Lung (tissue), 16 donors: ENCODE results near the gene ASPM. TPM values are rescaled to one million over a fixed set of nuclear protein-coding genes. Genes with fewer than 3 reads are reported as not detected.
A peak's percentile ranks its signal among the peaks of the same experiment; 100 is the strongest.

ENCODE experiments used
- ATAC-seq: fragments of 200-7000 bp; cut with Tn5 transposase; one replicate; pipeline ENCODE4 v1.9.1; 2020; ENCODE audit warnings: moderate number of reproducible peaks; ENCODE audit not compliant: insufficient read depth, low FRiP score
- DNase-seq, 3 donors: peaks; one replicate each; pipeline ENCODE4 v3.0.0-alpha.2; 2013 to 2017
- H3K27ac ChIP-seq, 2 donors: one replicate each; pipeline ENCODE4 v1.5.1; 2013; ENCODE audit warnings: mild to moderate bottlenecking in 2 of 2, moderate library complexity in 2 of 2, control low read depth in 1 of 2, inconsistent platforms in 1 of 2, low read depth in 1 of 2, low read length in 1 of 2
- H3K27me3 ChIP-seq, 3 donors: one replicate each; pipeline ENCODE4 v1.5.1; 2013; ENCODE audit warnings: low read length in 2 of 3; ENCODE audit not compliant: control insufficient read depth in 3 of 3, insufficient read depth in 3 of 3
- H3K36me3 ChIP-seq, 4 donors: one replicate each; pipeline ENCODE4 v1.5.1; 2013; ENCODE audit warnings: low read length in 4 of 4, mild to moderate bottlenecking in 1 of 4, moderate library complexity in 1 of 4; ENCODE audit not compliant: control insufficient read depth in 4 of 4, insufficient read depth in 4 of 4
- H3K4me1 ChIP-seq, 5 donors: one replicate each; pipeline ENCODE4 v1.5.1; 2013; ENCODE audit warnings: low read length in 5 of 5, mild to moderate bottlenecking in 2 of 5, moderate library complexity in 1 of 5; ENCODE audit not compliant: control insufficient read depth in 5 of 5, insufficient read depth in 5 of 5
- H3K4me3 ChIP-seq: one replicate; pipeline ENCODE4 v1.5.1; 2013; ENCODE audit warnings: mild to moderate bottlenecking, control low read depth, moderate library complexity
- H3K9ac ChIP-seq, 2 donors: one replicate each; pipeline ENCODE4 v1.5.1; 2013; ENCODE audit warnings: low read length in 2 of 2, control low read depth in 1 of 2; ENCODE audit not compliant: insufficient read depth in 1 of 2
- H3K9me3 ChIP-seq, 4 donors: one replicate each; pipeline ENCODE4 v1.5.1; 2013; ENCODE audit warnings: low read length in 3 of 4, mild to moderate bottlenecking in 1 of 4, moderate library complexity in 1 of 4; ENCODE audit not compliant: control insufficient read depth in 4 of 4, insufficient read depth in 3 of 4
- WGBS, 2 donors: extraction: QIAGEN DNeasy Blood & Tissue Kit; methylation state at CpG; one replicate each; pipeline ENCODE4 v1.1.7; 2013; 5-methylcytosine and 5-hydroxymethylcytosine counted together
- long read RNA-seq, 5 donors: transcript quantifications; one replicate each; lab custom pipeline, GENCODE V29; 2026
- polyA plus RNA-seq, 2 donors: library from polyadenylated mRNA; stranded (reverse); fragments of 200-250 nt; gene quantifications; one replicate each; pipeline ENCODE4 v1.2.1, GENCODE V29; 2013
- total RNA-seq, 2 donors: library from RNA; depleted of rRNA in 1 of 2; stranded (reverse); fragments of >200 nt in 1 of 2; gene quantifications; one replicate each; pipeline ENCODE4 v1.2.1, GENCODE V29; 2014 to 2021
- TF ChIP-seq, protein P1 (sequence below): IDR thresholded peaks from 2 replicates; pipeline ENCODE4 v1.5.1; 2012; ENCODE audit warnings: mild to moderate bottlenecking; ENCODE audit errors: control extremely low read depth, extremely low read depth
- donor health status: control.
- donor health status: control.
- donor health status: Bipolar disorder and iron deficiency.
- donor health status: healthy.
- donor health status: DM: yes; HTN: yes; CAD: no.

ASPM gene, protein sequence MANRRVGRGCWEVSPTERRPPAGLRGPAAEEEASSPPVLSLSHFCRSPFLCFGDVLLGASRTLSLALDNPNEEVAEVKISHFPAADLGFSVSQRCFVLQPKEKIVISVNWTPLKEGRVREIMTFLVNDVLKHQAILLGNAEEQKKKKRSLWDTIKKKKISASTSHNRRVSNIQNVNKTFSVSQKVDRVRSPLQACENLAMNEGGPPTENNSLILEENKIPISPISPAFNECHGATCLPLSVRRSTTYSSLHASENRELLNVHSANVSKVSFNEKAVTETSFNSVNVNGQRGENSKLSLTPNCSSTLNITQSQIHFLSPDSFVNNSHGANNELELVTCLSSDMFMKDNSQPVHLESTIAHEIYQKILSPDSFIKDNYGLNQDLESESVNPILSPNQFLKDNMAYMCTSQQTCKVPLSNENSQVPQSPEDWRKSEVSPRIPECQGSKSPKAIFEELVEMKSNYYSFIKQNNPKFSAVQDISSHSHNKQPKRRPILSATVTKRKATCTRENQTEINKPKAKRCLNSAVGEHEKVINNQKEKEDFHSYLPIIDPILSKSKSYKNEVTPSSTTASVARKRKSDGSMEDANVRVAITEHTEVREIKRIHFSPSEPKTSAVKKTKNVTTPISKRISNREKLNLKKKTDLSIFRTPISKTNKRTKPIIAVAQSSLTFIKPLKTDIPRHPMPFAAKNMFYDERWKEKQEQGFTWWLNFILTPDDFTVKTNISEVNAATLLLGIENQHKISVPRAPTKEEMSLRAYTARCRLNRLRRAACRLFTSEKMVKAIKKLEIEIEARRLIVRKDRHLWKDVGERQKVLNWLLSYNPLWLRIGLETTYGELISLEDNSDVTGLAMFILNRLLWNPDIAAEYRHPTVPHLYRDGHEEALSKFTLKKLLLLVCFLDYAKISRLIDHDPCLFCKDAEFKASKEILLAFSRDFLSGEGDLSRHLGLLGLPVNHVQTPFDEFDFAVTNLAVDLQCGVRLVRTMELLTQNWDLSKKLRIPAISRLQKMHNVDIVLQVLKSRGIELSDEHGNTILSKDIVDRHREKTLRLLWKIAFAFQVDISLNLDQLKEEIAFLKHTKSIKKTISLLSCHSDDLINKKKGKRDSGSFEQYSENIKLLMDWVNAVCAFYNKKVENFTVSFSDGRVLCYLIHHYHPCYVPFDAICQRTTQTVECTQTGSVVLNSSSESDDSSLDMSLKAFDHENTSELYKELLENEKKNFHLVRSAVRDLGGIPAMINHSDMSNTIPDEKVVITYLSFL (N-terminal part only)
- 1 to 10 TPM in 1 of 2 donors, under 1 TPM in 1; 0.55 to 7.3 TPM for total RNA-seq
- under 1 TPM; 0.47 to 0.55 TPM for polyA plus RNA-seq
- long read RNA-seq, donor 1 = 0 reads
- long read RNA-seq, donor 2 = 0 reads
- long read RNA-seq, donor 3 = 0 reads
- long read RNA-seq, donor 4, partial matches to known transcripts = 5 of 5 reads
- long read RNA-seq, donor 4, other reads (novel, unspliced or antisense) = 0 of 5 reads
- long read RNA-seq, donor 5, partial matches to known transcripts = 16 of 16 reads
- long read RNA-seq, donor 5, other reads (novel, unspliced or antisense) = 0 of 16 reads

DNA sequence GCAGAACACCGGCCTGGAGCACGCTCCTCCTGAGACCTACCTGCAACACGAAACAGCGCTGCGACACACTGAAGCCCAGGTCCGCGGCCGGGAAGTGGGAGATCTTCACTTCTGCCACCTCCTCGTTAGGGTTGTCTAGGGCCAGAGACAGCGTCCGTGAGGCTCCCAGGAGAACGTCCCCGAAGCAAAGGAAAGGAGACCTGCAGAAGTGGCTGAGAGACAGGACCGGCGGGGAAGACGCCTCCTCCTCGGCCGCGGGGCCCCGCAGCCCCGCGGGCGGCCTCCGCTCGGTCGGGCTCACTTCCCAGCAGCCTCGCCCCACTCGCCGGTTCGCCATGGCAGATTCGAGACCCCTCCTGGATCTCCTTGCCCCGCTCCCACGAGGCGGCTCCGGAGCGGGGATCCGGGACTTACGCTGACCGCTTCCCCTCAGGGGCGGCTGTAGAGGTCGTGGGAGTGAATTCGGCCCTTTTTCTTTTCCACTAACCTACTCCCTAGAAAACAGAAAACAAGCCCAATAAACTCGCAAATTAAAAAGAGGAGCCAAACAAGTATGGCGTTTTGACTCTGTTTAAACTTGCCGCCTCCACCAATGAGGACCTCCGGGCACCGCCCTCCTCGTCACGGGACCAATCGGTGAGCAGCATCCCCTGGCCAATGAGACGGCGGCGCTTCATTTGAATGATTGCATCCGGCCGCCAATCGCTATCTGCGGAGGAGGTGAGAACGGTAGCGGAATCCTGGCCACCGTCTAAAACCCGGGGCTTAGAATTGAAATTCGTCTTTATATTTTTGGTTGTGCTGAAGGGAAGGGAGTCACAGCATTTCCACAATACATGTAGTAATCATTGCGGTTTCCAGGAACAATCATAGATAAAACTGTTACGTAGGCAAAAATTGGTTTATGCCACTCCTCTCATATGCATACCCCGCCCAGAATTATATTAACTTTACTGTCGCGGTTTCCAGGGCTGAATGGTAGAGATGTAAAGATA, at the start of gene ASPM:
ASPM (minus strand) TSS at position 569 of the 995 bp plus-strand sequence; CDS start at position 337, 232 bp downstream.
- Histone ChIP-seq H3K4me3 (peak within 1 kb of the TSS; percentile 61), H3K27ac (no peak within 1 kb of the TSS), H3K4me1 (peaks cover 0 to 13% (median 3%) of the 10 kb centered on the region in 5 donors), H3K9me3 (no peaks in the 10 kb centered on the region), H3K36me3 (no peaks in the 10 kb centered on the region), H3K9ac (peak within 1 kb of the TSS; percentile 50 to 91), H3K27me3 (no peaks in the 10 kb centered on the region)
- 1% methylated on average over 66 to 67 of the region's 67 CpGs for WGBS, 2 donors
- TF ChIP-seq, protein P1, sequence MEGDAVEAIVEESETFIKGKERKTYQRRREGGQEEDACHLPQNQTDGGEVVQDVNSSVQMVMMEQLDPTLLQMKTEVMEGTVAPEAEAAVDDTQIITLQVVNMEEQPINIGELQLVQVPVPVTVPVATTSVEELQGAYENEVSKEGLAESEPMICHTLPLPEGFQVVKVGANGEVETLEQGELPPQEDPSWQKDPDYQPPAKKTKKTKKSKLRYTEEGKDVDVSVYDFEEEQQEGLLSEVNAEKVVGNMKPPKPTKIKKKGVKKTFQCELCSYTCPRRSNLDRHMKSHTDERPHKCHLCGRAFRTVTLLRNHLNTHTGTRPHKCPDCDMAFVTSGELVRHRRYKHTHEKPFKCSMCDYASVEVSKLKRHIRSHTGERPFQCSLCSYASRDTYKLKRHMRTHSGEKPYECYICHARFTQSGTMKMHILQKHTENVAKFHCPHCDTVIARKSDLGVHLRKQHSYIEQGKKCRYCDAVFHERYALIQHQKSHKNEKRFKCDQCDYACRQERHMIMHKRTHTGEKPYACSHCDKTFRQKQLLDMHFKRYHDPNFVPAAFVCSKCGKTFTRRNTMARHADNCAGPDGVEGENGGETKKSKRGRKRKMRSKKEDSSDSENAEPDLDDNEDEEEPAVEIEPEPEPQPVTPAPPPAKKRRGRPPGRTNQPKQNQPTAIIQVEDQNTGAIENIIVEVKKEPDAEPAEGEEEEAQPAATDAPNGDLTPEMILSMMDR = no peak
- ATAC-seq = peak; percentile 99
- peak; percentile 96 to 98 (median 97) for DNase-seq

- H3K4me3 ChIP-seq = no peak overlapping the region
- TF ChIP-seq, protein P1 = no peak
- no peaks in the 10 kb centered on the region for H3K27me3 ChIP-seq
- H3K36me3 ChIP-seq = peaks cover 0 to 6% (median 0%) of the 10 kb centered on the region in 4 donors
- no peaks in the 10 kb centered on the region for H3K9me3 ChIP-seq
- no peak overlapping the region for H3K9ac ChIP-seq
- H3K4me1 ChIP-seq = peaks cover 0 to 26% (median 12%) of the 10 kb centered on the region in 5 donors
- no peak overlapping the region for H3K27ac ChIP-seq
- DNase-seq = no peak
- no peak for ATAC-seq
Measured at GRCh38 chr1:197195100-197195499, 48.6 kb upstream of the ASPM start.
